Measurements from ENCODE around the gene MPDZ. TPM values are rescaled to one million over a fixed set of nuclear protein-coding genes. Genes with fewer than 3 reads are reported as not detected.

Gene MPDZ
- total and polyA plus RNA-seq, 2 of the 4 experiments (the other 2 are of a cell fraction) = 18.8 to 39.3 TPM

- H3K9me1 ChIP-seq (ENCODE audit: insufficient read depth, low read length) = peaks cover 3% of the 10 kb centered on the region
- dilution Hi-C loops (cut with HindIII; ENCODE audit: low sequenced_read_pairs, unreplicated experiment) (no loop called here), in situ Hi-C loops (cut with MboI; ENCODE audit: low sequenced_read_pairs) (no loop called here), intact Hi-C loops (cut with micrococcal nuclease) (no loop called here)
- no peaks in the 10 kb centered on the region for H3K79me1 ChIP-seq (ENCODE audit: low read depth in 1 of 2, low read length in 2 of 2)
- no peaks in the 10 kb centered on the region for H3K9me3 ChIP-seq (ENCODE audit: control insufficient read depth, insufficient read depth, low read length)
- H3K4me3 ChIP-seq (ENCODE audit: insufficient read depth, low read depth, low read length) = no peak overlapping the region
- no TSS peak for BruUV-seq (replicated peaks)
- H3K18ac ChIP-seq (ENCODE audit: low read depth, low read length) = no peak overlapping the region
- TF ChIP-seq POLR2A (IDR thresholded peaks at IDR 0.05; ENCODE audit: low read depth, low read length) (no peak), CTCF (conservative IDR thresholded peaks at IDR 0.05; ENCODE audit: low read depth, low read length) (no peak), USF2 (IDR thresholded peaks at IDR 0.05; ENCODE audit: low read depth, low read length) (no peak), NFE2L2 (IDR thresholded peaks at IDR 0.05; ENCODE audit: low read depth, low read length) (no peak), BHLHE40 (IDR thresholded peaks at IDR 0.05; ENCODE audit: low read depth, low read length) (no peak), RCOR1 (IDR thresholded peaks at IDR 0.05; ENCODE audit: insufficient replicate concordance, low read length) (no peak), ELK1 (IDR thresholded peaks at IDR 0.05; ENCODE audit: borderline replicate concordance, low read depth, low read length) (no peak), MAZ (IDR thresholded peaks at IDR 0.05; ENCODE audit: borderline replicate concordance, low read depth, low read length) (no peak), MAFK (IDR thresholded peaks at IDR 0.05; ENCODE audit: low read depth, low read length) (no peak), MXI1 (IDR thresholded peaks at IDR 0.05; ENCODE audit: borderline replicate concordance, low read depth, low read length) (no peak), CHD1 (IDR thresholded peaks at IDR 0.05; ENCODE audit: low read depth, low read length) (no peak), CEBPB (IDR thresholded peaks at IDR 0.05; ENCODE audit: low read depth, low read length) (no peak), RFX5 (IDR thresholded peaks at IDR 0.05; ENCODE audit: low read depth, low read length) (no peak), FOS (IDR thresholded peaks at IDR 0.05; ENCODE audit: low read depth, low read length) (no peak)
- H3K27ac ChIP-seq (ENCODE audit: insufficient read depth, low read length) = no peak overlapping the region
- H2AK5ac ChIP-seq (ENCODE audit: low read depth, low read length) = no peak overlapping the region
- no peak overlapping the region for H3K4me2 ChIP-seq (ENCODE audit: low read depth, low read length)
- no peak overlapping the region for H2AFZ ChIP-seq (replicated peaks; ENCODE audit: low read length, poor library complexity)
- no peak overlapping the region for H2BK20ac ChIP-seq (ENCODE audit: low read depth, low read length)
- H3K23ac ChIP-seq (ENCODE audit: low read depth, low read length) = no peak overlapping the region
- no peak overlapping the region for H3K9ac ChIP-seq (ENCODE audit: low read depth, low read length)
- no peak overlapping the region for H2BK15ac ChIP-seq (ENCODE audit: low read depth, low read length)
- H2BK120ac ChIP-seq (ENCODE audit: low read depth, low read length) = no peak overlapping the region
- WGBS, 2 experiments (ENCODE audit: extremely low coverage in 2 of 2, insufficient read length in 1 of 2) = no CpG with 5 or more reads among the region's 2 CpGs
- no peak overlapping the region for H4K8ac ChIP-seq (ENCODE audit: low read depth in 2 of 2, low read length in 2 of 2)
- ChIA-PET CTCF (no interaction called here), POLR2A (ENCODE audit: unreplicated experiment) (no interaction called here)
- H3K4me1 ChIP-seq (ENCODE audit: control insufficient read depth, insufficient read depth, low read length) = no peaks in the 10 kb centered on the region
- H4K5ac ChIP-seq (ENCODE audit: low read depth, low read length) = no peak overlapping the region
- no peak overlapping the region for H2AK9ac ChIP-seq (replicated peaks; ENCODE audit: low read depth, low read length, poor library complexity)
- H3K36me3 ChIP-seq (ENCODE audit: control insufficient read depth, insufficient read depth, low read length) = peaks cover 9% of the 10 kb centered on the region
- no peaks in the 10 kb centered on the region for H3K27me3 ChIP-seq (ENCODE audit: control insufficient read depth, insufficient read depth, low read length)
- no peak overlapping the region for H2BK5ac ChIP-seq (ENCODE audit: low read depth, low read length, poor library complexity, severe bottlenecking)
- no peak overlapping the region for H3K4ac ChIP-seq (ENCODE audit: low read depth, low read length)
- no peak overlapping the region for H3K56ac ChIP-seq (ENCODE audit: extremely low read depth, insufficient read depth, low read length)
- no peak overlapping the region for H3K14ac ChIP-seq (replicated peaks; ENCODE audit: low read depth, low read length)
- no peak overlapping the region for H4K91ac ChIP-seq (ENCODE audit: insufficient read depth, low read depth, low read length)
- peak; percentile 21 for DNase-seq
- peak; percentile 51; the same call in 1 of the 2 replicates for ATAC-seq (ENCODE audit: low read depth)
- no peaks in the 10 kb centered on the region for H4K20me1 ChIP-seq (ENCODE audit: insufficient read depth, low read length)
Observed at GRCh38 chr9:13171261-13171660, 108.2 kb downstream of the MPDZ start.
